NB4 (cell line): Measurements from ENCODE around the gene STX10.

Source experiments
- POLR2A ChIP-seq: IDR thresholded peaks from 2 replicates; pipeline ENCODE4 v1.6.1; 2011; ENCODE audit warnings: mild to moderate bottlenecking; ENCODE audit not compliant: insufficient read length; ENCODE audit errors: extremely low read depth
- TF ChIP-seq, protein P1 (sequence below): IDR thresholded peaks from one replicate; pipeline ENCODE4 v1.5.1; 2012; ENCODE audit warnings: low read depth, low read length
- TF ChIP-seq, protein P2 (sequence below): IDR thresholded peaks from 2 replicates; pipeline ENCODE4 v1.6.1; 2011; ENCODE audit warnings: low read depth, low read length

DNA sequence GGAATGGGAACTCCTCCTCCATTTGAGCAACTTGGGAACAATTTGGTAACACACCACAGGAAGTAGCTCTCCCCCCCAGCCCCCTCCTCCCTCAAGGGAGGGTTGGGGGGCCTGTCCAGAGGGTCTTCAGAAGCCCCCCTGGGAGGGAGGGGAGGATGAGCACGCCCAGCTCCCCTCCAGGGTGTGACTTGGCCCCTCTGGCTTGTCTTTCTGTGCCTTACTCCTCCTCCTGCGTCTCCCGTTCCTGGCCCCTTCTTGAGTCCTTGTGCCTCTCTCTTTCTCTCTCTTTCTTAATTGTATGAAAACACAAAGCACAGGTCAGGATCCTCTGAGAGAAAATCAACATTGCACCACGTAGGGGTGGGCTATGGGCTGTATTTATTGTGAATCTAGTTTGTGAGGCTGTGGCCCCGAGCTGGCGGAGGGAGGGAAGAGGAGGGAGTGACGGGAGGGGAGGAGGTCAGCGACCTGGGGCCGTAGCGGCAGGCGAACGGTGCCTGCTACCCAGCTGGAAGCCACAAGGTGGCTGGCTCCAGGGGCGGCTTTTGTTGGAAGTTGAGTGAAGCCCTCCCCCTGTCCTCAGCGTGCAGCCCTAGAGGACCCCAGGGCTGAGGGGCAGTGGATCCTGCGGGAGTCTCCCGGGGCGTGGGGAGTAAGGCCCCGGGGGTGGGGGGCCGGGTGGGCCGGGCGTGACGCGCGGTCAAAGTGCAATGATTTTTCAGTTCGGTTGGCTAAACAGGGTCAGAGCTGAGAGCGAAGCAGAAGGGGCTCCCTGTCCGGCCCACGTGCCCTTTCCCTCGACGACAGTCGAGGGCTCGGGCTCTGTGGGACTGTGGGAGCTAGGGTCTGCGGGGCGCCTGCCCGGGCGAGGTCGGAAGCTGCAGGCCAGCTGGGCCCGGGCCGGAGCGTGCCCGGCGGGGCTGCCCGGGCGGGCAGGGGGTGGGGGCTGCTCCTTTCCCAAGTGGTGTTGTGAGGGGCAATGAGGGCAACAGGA, 53.9 kb downstream of the STX10 start:
- TF ChIP-seq, protein P1, sequence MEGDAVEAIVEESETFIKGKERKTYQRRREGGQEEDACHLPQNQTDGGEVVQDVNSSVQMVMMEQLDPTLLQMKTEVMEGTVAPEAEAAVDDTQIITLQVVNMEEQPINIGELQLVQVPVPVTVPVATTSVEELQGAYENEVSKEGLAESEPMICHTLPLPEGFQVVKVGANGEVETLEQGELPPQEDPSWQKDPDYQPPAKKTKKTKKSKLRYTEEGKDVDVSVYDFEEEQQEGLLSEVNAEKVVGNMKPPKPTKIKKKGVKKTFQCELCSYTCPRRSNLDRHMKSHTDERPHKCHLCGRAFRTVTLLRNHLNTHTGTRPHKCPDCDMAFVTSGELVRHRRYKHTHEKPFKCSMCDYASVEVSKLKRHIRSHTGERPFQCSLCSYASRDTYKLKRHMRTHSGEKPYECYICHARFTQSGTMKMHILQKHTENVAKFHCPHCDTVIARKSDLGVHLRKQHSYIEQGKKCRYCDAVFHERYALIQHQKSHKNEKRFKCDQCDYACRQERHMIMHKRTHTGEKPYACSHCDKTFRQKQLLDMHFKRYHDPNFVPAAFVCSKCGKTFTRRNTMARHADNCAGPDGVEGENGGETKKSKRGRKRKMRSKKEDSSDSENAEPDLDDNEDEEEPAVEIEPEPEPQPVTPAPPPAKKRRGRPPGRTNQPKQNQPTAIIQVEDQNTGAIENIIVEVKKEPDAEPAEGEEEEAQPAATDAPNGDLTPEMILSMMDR = peak; percentile 12
- TF ChIP-seq, protein P2, sequence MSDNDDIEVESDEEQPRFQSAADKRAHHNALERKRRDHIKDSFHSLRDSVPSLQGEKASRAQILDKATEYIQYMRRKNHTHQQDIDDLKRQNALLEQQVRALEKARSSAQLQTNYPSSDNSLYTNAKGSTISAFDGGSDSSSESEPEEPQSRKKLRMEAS = peak; percentile 51; the same call in 1 of the 2 replicates
- peak; percentile 26 for TF ChIP-seq POLR2A
